HCT116 (cell line): ENCODE results near the gene MSANTD4. TPM values are rescaled to one million over a fixed set of nuclear protein-coding genes. Genes with fewer than 3 reads are reported as not detected.

Experiments used
- ATAC-seq: fragments of 200-7000 bp; cut with Tn5 transposase; 2 replicates; pipeline ENCODE4 v1.9.1; 2020; ENCODE audit warnings: mild to moderate bottlenecking, moderate library complexity
- BruUV-seq: library from RNA; stranded (reverse); fragments of 400-500 nt; replicated peaks from 2 replicates; lab custom pipeline; 2021; lab: Mats Ljungman, UMichigan
- CTCF ChIA-PET: fragments of 300-600 bp; sonication (Branson Sonifier 250); formaldehyde crosslinking; loops from one replicate; lab custom pipeline; 2021; ENCODE audit warnings: antibody characterized with exemption; lab: Charles Lee
- POLR2A ChIA-PET: fragments of 300-600, 350-600 bp; sonication (Branson Sonifier 250); formaldehyde crosslinking; loops from one replicate; lab custom pipeline; 2021; ENCODE audit warnings: antibody characterized with exemption; lab: Charles Lee
- RAD21 ChIA-PET, 2 experiments: fragments of 300-600 bp; sonication (Branson Sonifier 250); formaldehyde crosslinking; loops; one replicate each; lab custom pipeline; 2023; ENCODE audit warnings: low total read pairs in 2 of 2; ENCODE audit not compliant: uncharacterized antibody in 2 of 2, unreplicated experiment in 2 of 2, low non-redundant PET in 1 of 2; lab: Charles Lee
- DNase-seq: peaks from one replicate; pipeline ENCODE4 v3.0.0-alpha.2; 2010; ENCODE audit warnings: low read depth, low spot score
- H2AFZ ChIP-seq: fragments of 200-600 bp; shearing (Covaris generic), sonication (generic); 2 replicates; pipeline ENCODE4 v1.6.1; 2017; ENCODE audit warnings: low read depth, mixed run types, mixed read lengths, antibody characterized with exemption, low read length; ENCODE audit not compliant: poor library complexity, severe bottlenecking
- H3K27ac ChIP-seq: 2 replicates; pipeline ENCODE4 v1.5.1; 2012; ENCODE audit warnings: low read depth, low read length
- H3K27me3 ChIP-seq: fragments of 200-600 bp; sonication (generic); 2 replicates; pipeline ENCODE4 v1.6.1; 2016; ENCODE audit warnings: mixed run types, low read length, mixed read lengths; ENCODE audit not compliant: insufficient read depth
- H3K36me3 ChIP-seq, 2 experiments: fragments of 200-500 bp in 1 of 2; fragments of 200-600 bp in 1 of 2; sonication (Bioruptor generic) in 1 of 2; sonication (generic) in 1 of 2; 2 replicates each; pipeline versions ENCODE4 v1.5.1 to v1.6.1; 2014 to 2016; ENCODE audit warnings: low read length in 2 of 2, inconsistent platforms in 1 of 2, mixed read lengths in 1 of 2, mixed run types in 1 of 2; ENCODE audit not compliant: insufficient read depth in 2 of 2, control insufficient read depth in 1 of 2
- H3K4me1 ChIP-seq, 2 experiments: fragments of 200-600 bp in 1 of 2; sonication (generic) in 1 of 2; 2 replicates each; pipeline versions ENCODE4 v1.5.1 to v1.6.1; 2012 to 2017; ENCODE audit warnings: low read length in 2 of 2, inconsistent platforms in 1 of 2, mild to moderate bottlenecking in 1 of 2, mixed read lengths in 1 of 2, mixed run types in 1 of 2, moderate library complexity in 1 of 2; ENCODE audit not compliant: insufficient read depth in 2 of 2, control insufficient read depth in 1 of 2
- H3K4me2 ChIP-seq: fragments of 200-600 bp; sonication (generic); 2 replicates; pipeline ENCODE4 v1.6.1; 2017; ENCODE audit warnings: mixed run types, low read length, mixed read lengths
- H3K4me3 ChIP-seq, 2 experiments: fragments of 200-600 bp in 1 of 2; sonication (generic) in 1 of 2; replicated peaks in 1 of 2; 2 replicates each; pipeline ENCODE4 v1.5.1; 2011 to 2016; ENCODE audit warnings: low read length in 2 of 2, control low read depth in 1 of 2, low read depth in 1 of 2, mild to moderate bottlenecking in 1 of 2, mixed read lengths in 1 of 2, mixed run types in 1 of 2
- H3K79me2 ChIP-seq: fragments of 200-600 bp; sonication (generic); 2 replicates; pipeline ENCODE4 v1.6.1; 2017; ENCODE audit warnings: mild to moderate bottlenecking, mixed run types, low read length, moderate library complexity, mixed read lengths; ENCODE audit not compliant: insufficient read depth
- H3K9ac ChIP-seq: fragments of 200-600 bp; sonication (generic); 2 replicates; pipeline ENCODE4 v1.6.1; 2016; ENCODE audit warnings: low read length, mixed read lengths
- H3K9me2 ChIP-seq: fragments of 200-600 bp; sonication (generic), shearing (Covaris generic); 2 replicates; pipeline ENCODE4 v1.6.1; 2017; ENCODE audit warnings: mixed run types, mild to moderate bottlenecking, moderate library complexity; ENCODE audit not compliant: insufficient read depth
- H3K9me3 ChIP-seq, 2 experiments: fragments of 200-500 bp in 1 of 2; fragments of 200-600 bp in 1 of 2; sonication (Bioruptor generic) in 1 of 2; sonication (generic) in 1 of 2; 2 replicates each; pipeline ENCODE4 v1.6.1; 2014 to 2017; ENCODE audit warnings: low read length in 2 of 2, mixed read lengths in 2 of 2, inconsistent platforms in 1 of 2, low read depth in 1 of 2, mild to moderate bottlenecking in 1 of 2, mixed run types in 1 of 2, moderate library complexity in 1 of 2; ENCODE audit not compliant: control insufficient read depth in 1 of 2, insufficient read depth in 1 of 2
- H4K20me1 ChIP-seq: fragments of 200-600 bp; sonication (generic), shearing (Covaris generic); 2 replicates; pipeline ENCODE4 v1.6.1; 2017; ENCODE audit warnings: mixed run types, mild to moderate bottlenecking, moderate library complexity; ENCODE audit not compliant: insufficient read depth
- CEBPB ChIP-seq: IDR thresholded peaks from 2 replicates; pipeline ENCODE4 v1.6.1; 2012; ENCODE audit warnings: low read depth
- EGR1 ChIP-seq: IDR thresholded peaks from 2 replicates; pipeline ENCODE4 v1.6.1; 2012; ENCODE audit warnings: low read depth
- EZH2 ChIP-seq: fragments of 200-600 bp; sonication (generic); IDR thresholded peaks from 2 replicates; pipeline ENCODE4 v1.6.1; 2017; ENCODE audit warnings: antibody characterized with exemption, mixed run types
- EZH2phosphoT487 ChIP-seq: fragments of 200-600 bp; IDR thresholded peaks from 2 replicates; pipeline ENCODE4 v1.6.1; 2018; ENCODE audit warnings: antibody characterized with exemption, borderline replicate concordance
- JUND ChIP-seq: IDR thresholded peaks from 2 replicates; pipeline ENCODE4 v1.6.1; 2012
- RAD21 ChIP-seq: IDR thresholded peaks from 2 replicates; pipeline ENCODE4 v1.6.1; 2012; ENCODE audit warnings: low read depth, mild to moderate bottlenecking
- SRF ChIP-seq: IDR thresholded peaks from 2 replicates; pipeline ENCODE4 v1.6.1; 2012; ENCODE audit warnings: low read depth
- intact Hi-C: fragments of 100-400 bp; cut with micrococcal nuclease; formaldehyde crosslinking; loops from 2 replicates; pipeline ENCODE4 v1.10.0; 2022
- total RNA-seq: library from RNA; stranded (reverse); gene quantifications from one replicate; pipeline ENCODE4 v1.2.1, GENCODE V29; 2021; ENCODE audit not compliant: unreplicated experiment
- TF ChIP-seq, protein P1 (sequence below), 3 experiments: fragments of 200-600 bp in 1 of 3; sonication (generic) in 1 of 3; IDR thresholded peaks in 2 of 3; conservative IDR thresholded peaks in 1 of 3; 2 replicates each; pipeline ENCODE4 v1.5.1; 2012 to 2017; ENCODE audit warnings: low read depth in 2 of 3, low read length in 2 of 3, antibody characterized with exemption in 1 of 3, borderline replicate concordance in 1 of 3, control low read depth in 1 of 3, mild to moderate bottlenecking in 1 of 3, mixed read lengths in 1 of 3, mixed run types in 1 of 3, moderate library complexity in 1 of 3; ENCODE audit not compliant: insufficient read depth in 1 of 3
- TF ChIP-seq, protein P2 (sequence below): IDR thresholded peaks from 2 replicates; pipeline ENCODE4 v1.6.1; 2011; ENCODE audit warnings: mild to moderate bottlenecking, low read length, moderate library complexity; ENCODE audit not compliant: insufficient replicate concordance; ENCODE audit errors: extremely low read depth

MSANTD4 gene
- total RNA-seq, 1 experiment from 2014 or later, result 15.7 TPM

DNA sequence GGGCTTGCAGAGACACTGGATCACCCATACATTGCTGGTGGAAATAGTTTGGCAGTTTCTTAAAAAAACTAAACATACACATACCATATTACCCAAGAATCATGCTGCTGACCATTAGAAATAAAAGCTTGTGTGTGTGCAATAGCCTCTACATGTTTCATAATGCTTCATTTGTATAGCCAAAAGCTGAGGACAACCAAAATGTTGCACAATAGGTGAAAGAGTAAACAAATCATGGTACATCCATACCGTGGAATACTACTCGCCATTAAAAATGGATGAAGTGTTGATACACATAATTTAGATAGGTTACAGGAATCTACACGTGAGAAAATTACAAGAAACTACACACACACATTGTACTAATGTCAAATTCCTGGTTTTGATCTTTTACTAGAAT, 48.6 kb upstream of the MSANTD4 start:
- H2AFZ ChIP-seq, result no peak overlapping the region
- no peaks in the 10 kb centered on the region for H4K20me1 ChIP-seq
- POLR2A ChIA-PET, result no interaction called here
- H3K27ac ChIP-seq, result no peak overlapping the region
- no peaks in the 10 kb centered on the region for H3K79me2 ChIP-seq
- H3K36me3 ChIP-seq, result no peaks in the 10 kb centered on the region
- H3K9me3 ChIP-seq, result no peaks in the 10 kb centered on the region
- no peak overlapping the region for H3K9ac ChIP-seq
- RAD21 ChIA-PET, result no interaction called here
- CTCF ChIA-PET, result no interaction called here
- no peaks in the 10 kb centered on the region for H3K27me3 ChIP-seq
- intact Hi-C loops, result no loop called here
- no peak overlapping the region for H3K4me2 ChIP-seq
- no TSS peak for BruUV-seq
- H3K4me3 ChIP-seq, result no peak overlapping the region
- DNase-seq (no peak), ATAC-seq (no peak)
- no peaks in the 10 kb centered on the region for H3K4me1 ChIP-seq
- TF ChIP-seq CEBPB (no peak), JUND (no peak), EZH2 (no peak), EGR1 (no peak), SRF (no peak), EZH2phosphoT487 (no peak), RAD21 (no peak)
- TF ChIP-seq, protein P1, sequence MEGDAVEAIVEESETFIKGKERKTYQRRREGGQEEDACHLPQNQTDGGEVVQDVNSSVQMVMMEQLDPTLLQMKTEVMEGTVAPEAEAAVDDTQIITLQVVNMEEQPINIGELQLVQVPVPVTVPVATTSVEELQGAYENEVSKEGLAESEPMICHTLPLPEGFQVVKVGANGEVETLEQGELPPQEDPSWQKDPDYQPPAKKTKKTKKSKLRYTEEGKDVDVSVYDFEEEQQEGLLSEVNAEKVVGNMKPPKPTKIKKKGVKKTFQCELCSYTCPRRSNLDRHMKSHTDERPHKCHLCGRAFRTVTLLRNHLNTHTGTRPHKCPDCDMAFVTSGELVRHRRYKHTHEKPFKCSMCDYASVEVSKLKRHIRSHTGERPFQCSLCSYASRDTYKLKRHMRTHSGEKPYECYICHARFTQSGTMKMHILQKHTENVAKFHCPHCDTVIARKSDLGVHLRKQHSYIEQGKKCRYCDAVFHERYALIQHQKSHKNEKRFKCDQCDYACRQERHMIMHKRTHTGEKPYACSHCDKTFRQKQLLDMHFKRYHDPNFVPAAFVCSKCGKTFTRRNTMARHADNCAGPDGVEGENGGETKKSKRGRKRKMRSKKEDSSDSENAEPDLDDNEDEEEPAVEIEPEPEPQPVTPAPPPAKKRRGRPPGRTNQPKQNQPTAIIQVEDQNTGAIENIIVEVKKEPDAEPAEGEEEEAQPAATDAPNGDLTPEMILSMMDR (IDR thresholded peaks at IDR 0.05 in 2 of 3, conservative IDR thresholded peaks at IDR 0.05 in 1 of 3; ENCODE audit: borderline replicate concordance in 1 of 3, insufficient read depth in 1 of 3, low read depth in 2 of 3, low read length in 2 of 3), result no peak
- TF ChIP-seq, protein P2, sequence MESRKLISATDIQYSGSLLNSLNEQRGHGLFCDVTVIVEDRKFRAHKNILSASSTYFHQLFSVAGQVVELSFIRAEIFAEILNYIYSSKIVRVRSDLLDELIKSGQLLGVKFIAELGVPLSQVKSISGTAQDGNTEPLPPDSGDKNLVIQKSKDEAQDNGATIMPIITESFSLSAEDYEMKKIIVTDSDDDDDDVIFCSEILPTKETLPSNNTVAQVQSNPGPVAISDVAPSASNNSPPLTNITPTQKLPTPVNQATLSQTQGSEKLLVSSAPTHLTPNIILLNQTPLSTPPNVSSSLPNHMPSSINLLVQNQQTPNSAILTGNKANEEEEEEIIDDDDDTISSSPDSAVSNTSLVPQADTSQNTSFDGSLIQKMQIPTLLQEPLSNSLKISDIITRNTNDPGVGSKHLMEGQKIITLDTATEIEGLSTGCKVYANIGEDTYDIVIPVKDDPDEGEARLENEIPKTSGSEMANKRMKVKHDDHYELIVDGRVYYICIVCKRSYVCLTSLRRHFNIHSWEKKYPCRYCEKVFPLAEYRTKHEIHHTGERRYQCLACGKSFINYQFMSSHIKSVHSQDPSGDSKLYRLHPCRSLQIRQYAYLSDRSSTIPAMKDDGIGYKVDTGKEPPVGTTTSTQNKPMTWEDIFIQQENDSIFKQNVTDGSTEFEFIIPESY, result no peak
- no peaks in the 10 kb centered on the region for H3K9me2 ChIP-seq
